GM20000 (cell line): ENCODE data around the gene CFAP299.
"Not testable (repeated sequence)": the region's sequence is repeated elsewhere in the genome, so short reads cannot be mapped to it uniquely, and the experiment has no call there.

Experiments
- DNase-seq: peaks from one replicate; pipeline ENCODE4 v3.0.0; 2012; ENCODE audit warnings: low spot score
- TF ChIP-seq, protein P1 (sequence below): IDR thresholded peaks from 2 replicates; pipeline ENCODE4 v1.5.1; 2012; ENCODE audit warnings: mild to moderate bottlenecking, control low read depth; ENCODE audit errors: extremely low read depth, missing control alignments

The CFAP299 gene

GRCh38 chr4:80787306-80787705, 451.8 kb downstream of the CFAP299 start:
- TF ChIP-seq, protein P1, sequence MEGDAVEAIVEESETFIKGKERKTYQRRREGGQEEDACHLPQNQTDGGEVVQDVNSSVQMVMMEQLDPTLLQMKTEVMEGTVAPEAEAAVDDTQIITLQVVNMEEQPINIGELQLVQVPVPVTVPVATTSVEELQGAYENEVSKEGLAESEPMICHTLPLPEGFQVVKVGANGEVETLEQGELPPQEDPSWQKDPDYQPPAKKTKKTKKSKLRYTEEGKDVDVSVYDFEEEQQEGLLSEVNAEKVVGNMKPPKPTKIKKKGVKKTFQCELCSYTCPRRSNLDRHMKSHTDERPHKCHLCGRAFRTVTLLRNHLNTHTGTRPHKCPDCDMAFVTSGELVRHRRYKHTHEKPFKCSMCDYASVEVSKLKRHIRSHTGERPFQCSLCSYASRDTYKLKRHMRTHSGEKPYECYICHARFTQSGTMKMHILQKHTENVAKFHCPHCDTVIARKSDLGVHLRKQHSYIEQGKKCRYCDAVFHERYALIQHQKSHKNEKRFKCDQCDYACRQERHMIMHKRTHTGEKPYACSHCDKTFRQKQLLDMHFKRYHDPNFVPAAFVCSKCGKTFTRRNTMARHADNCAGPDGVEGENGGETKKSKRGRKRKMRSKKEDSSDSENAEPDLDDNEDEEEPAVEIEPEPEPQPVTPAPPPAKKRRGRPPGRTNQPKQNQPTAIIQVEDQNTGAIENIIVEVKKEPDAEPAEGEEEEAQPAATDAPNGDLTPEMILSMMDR: no peak
- no peak for DNase-seq

DNA sequence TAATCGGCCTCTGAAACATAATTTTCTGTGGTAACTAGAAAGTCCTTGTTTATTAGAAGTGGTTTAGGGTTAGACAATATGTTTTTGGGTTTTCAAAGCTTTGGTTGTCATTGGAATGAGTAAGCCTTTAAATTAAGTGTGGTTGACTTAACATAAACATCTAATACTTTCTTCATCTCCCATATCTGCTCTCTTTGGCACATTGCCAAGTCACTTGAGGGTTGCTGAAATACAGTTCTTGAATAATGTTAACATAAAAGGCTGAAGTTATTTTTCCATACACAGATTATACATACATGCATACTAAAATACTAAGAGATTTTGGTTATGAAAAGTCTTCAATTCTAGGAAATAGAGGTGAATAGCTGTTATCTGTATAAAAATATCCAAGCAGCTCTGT, 453.3 kb downstream of the CFAP299 start:
- TF ChIP-seq, protein P1: no peak
- DNase-seq: no peak

DNA sequence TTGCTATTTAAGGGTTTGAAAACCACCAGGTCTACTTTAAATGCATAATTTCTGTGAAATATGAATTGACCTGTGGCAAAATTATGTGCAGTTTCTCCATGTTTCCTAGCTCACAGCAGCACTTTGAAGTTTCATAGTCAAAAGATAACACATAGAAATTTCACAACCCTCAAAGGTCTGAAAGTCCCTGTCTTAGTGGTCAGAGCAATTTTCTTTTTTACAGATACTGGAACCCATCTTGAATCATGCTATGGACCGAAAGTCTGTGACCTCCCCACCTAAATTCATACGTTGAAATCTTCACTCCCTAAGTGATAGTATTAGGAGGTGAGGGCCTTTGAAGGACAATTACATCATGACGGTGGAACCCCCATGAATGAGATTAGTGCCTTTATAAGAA, 454.6 kb downstream of the CFAP299 start:
- no peak for DNase-seq
- TF ChIP-seq, protein P1: no peak

- DNase-seq: not testable (repeated sequence)
These were observed 458.1 kb downstream of the CFAP299 start for GRCh38 chr4:80793660-80794059.

GRCh38 chr4:80798082-80798481, 462.6 kb downstream of the CFAP299 start:
- TF ChIP-seq, protein P1: no peak
- DNase-seq: no peak

GRCh38 chr4:80800719-80801118, 465.2 kb downstream of the CFAP299 start:
- DNase-seq: not testable (repeated sequence)

GRCh38 chr4:80803337-80803736, 467.8 kb downstream of the CFAP299 start:
- DNase-seq: no peak
- TF ChIP-seq, protein P1: no peak

GRCh38 chr4:80806472-80806871, 470.9 kb downstream of the CFAP299 start:
- TF ChIP-seq, protein P1: no peak
- DNase-seq: no peak
